Caco-2 (cell line): ENCODE results near the gene KLF13. TPM values are rescaled to one million over a fixed set of nuclear protein-coding genes. Genes with fewer than 3 reads are reported as not detected.

Experiments
- BruUV-seq: library from RNA; stranded (reverse); fragments of 400-500 nt; replicated peaks from 2 replicates; lab custom pipeline; 2021; lab: Mats Ljungman, UMichigan
- CTCF ChIA-PET: fragments of 300-600 bp; sonication (Branson Sonifier 250); formaldehyde crosslinking; loops from one replicate; lab custom pipeline; 2022; ENCODE audit warnings: antibody characterized with exemption; lab: Charles Lee
- POLR2A ChIA-PET: fragments of 300-600 bp; sonication (Branson Sonifier 250); formaldehyde crosslinking; loops from one replicate; lab custom pipeline; 2022; ENCODE audit warnings: antibody characterized with exemption; lab: Charles Lee
- DNase-seq, 2 experiments: peaks; one replicate each; pipeline versions ENCODE4 v3.0.0 to v3.0.0-alpha.2; 2020 to 2022
- H3K27me3 ChIP-seq: replicated peaks from 2 replicates; pipeline ENCODE4 v1.6.0; 2011; ENCODE audit warnings: low read length; ENCODE audit not compliant: control insufficient read depth, insufficient read depth
- H3K36me3 ChIP-seq: 2 replicates; pipeline ENCODE4 v1.5.1; 2011; ENCODE audit warnings: low read length; ENCODE audit not compliant: control insufficient read depth, insufficient read depth
- H3K4me1 ChIP-seq: fragments of 250-450 bp; sonication (Bioruptor Pico); 2 replicates; pipeline ENCODE4 v1.5.1; 2020; ENCODE audit warnings: mild to moderate bottlenecking
- H3K4me3 ChIP-seq: 2 replicates; pipeline ENCODE4 v1.5.1; 2011; ENCODE audit warnings: low read depth, mild to moderate bottlenecking, control low read depth, low read length
- H3K9me3 ChIP-seq: fragments of 250-450 bp; sonication (Bioruptor Pico); 2 replicates; pipeline ENCODE4 v1.5.1; 2020; ENCODE audit warnings: mild to moderate bottlenecking, moderate library complexity
- H3K27ac Mint-ChIP-seq: one replicate; pipeline ENCODE4 v1.8.0; 2022; ENCODE audit warnings: mixed read lengths; ENCODE audit not compliant: unreplicated experiment
- H3K27me3 Mint-ChIP-seq: one replicate; pipeline ENCODE4 v1.8.0; 2022; ENCODE audit warnings: mixed read lengths; ENCODE audit not compliant: insufficient read depth, unreplicated experiment
- H3K36me3 Mint-ChIP-seq: one replicate; pipeline ENCODE4 v1.8.0; 2022; ENCODE audit warnings: mild to moderate bottlenecking, mixed read lengths; ENCODE audit not compliant: insufficient read depth, unreplicated experiment
- H3K4me1 Mint-ChIP-seq: one replicate; pipeline ENCODE4 v1.8.0; 2022; ENCODE audit warnings: low read depth, mixed read lengths; ENCODE audit not compliant: unreplicated experiment
- H3K4me3 Mint-ChIP-seq: one replicate; pipeline ENCODE4 v1.8.0; 2022; ENCODE audit warnings: mild to moderate bottlenecking, moderate library complexity, mixed read lengths; ENCODE audit not compliant: unreplicated experiment
- H3K9me3 Mint-ChIP-seq: one replicate; pipeline ENCODE4 v1.8.0; 2022; ENCODE audit warnings: mixed read lengths; ENCODE audit not compliant: unreplicated experiment
- intact Hi-C: fragments of 100-400 bp; cut with micrococcal nuclease; formaldehyde crosslinking; loops from one replicate; pipeline ENCODE4 v1.10.0; 2022; ENCODE audit not compliant: unreplicated experiment
- total RNA-seq: library from RNA; stranded (reverse); gene quantifications from 2 replicates; pipeline ENCODE4 v1.2.3, GENCODE V29; 2022
- TF ChIP-seq, protein P1 (sequence below), 2 experiments: fragments of 200-600 bp in 1 of 2; IDR thresholded peaks; 1 replicate in 1 of 2; 2 replicates in 1 of 2; pipeline versions ENCODE4 v1.5.1 to v1.8.0; 2011 to 2022; ENCODE audit warnings: antibody characterized with exemption in 1 of 2, control low read depth in 1 of 2, inconsistent platforms in 1 of 2, low read depth in 1 of 2, low read length in 1 of 2, mild to moderate bottlenecking in 1 of 2, moderate library complexity in 1 of 2; ENCODE audit not compliant: insufficient read depth in 1 of 2, severe bottlenecking in 1 of 2, unreplicated experiment in 1 of 2

KLF13 gene
- total RNA-seq, 1 experiment from 2014 or later: 18.8 TPM

- DNase-seq: no peak
- Mint-ChIP-seq H3K9me3 (no peaks in the 10 kb centered on the region), H3K36me3 (no peaks in the 10 kb centered on the region), H3K4me3 (no peak overlapping the region), H3K27ac (no peak overlapping the region), H3K4me1 (peaks cover 8% of the 10 kb centered on the region), H3K27me3 (no peaks in the 10 kb centered on the region)
- ChIA-PET POLR2A (no interaction called here), CTCF (no interaction called here)
- TF ChIP-seq, protein P1, sequence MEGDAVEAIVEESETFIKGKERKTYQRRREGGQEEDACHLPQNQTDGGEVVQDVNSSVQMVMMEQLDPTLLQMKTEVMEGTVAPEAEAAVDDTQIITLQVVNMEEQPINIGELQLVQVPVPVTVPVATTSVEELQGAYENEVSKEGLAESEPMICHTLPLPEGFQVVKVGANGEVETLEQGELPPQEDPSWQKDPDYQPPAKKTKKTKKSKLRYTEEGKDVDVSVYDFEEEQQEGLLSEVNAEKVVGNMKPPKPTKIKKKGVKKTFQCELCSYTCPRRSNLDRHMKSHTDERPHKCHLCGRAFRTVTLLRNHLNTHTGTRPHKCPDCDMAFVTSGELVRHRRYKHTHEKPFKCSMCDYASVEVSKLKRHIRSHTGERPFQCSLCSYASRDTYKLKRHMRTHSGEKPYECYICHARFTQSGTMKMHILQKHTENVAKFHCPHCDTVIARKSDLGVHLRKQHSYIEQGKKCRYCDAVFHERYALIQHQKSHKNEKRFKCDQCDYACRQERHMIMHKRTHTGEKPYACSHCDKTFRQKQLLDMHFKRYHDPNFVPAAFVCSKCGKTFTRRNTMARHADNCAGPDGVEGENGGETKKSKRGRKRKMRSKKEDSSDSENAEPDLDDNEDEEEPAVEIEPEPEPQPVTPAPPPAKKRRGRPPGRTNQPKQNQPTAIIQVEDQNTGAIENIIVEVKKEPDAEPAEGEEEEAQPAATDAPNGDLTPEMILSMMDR (IDR thresholded peaks at IDR 0.05; ENCODE audit: insufficient read depth in 1 of 2, low read depth in 1 of 2, low read length in 1 of 2, severe bottlenecking in 1 of 2, unreplicated experiment in 1 of 2): no peak
- intact Hi-C loops: no loop called here
- no peaks in the 10 kb centered on the region for H3K9me3 ChIP-seq
- no peaks in the 10 kb centered on the region for H3K27me3 ChIP-seq
- BruUV-seq: no TSS peak
- H3K4me1 ChIP-seq: peaks cover 24% of the 10 kb centered on the region
- no peak overlapping the region for H3K4me3 ChIP-seq
- no peaks in the 10 kb centered on the region for H3K36me3 ChIP-seq
These were observed 73.7 kb downstream of the KLF13 start for GRCh38 chr15:31400222-31400927.

- no peaks in the 10 kb centered on the region for H3K36me3 Mint-ChIP-seq
- H3K4me1 Mint-ChIP-seq: peaks cover 16% of the 10 kb centered on the region
- peaks cover 33% of the 10 kb centered on the region for H3K4me1 ChIP-seq
- no peaks in the 10 kb centered on the region for H3K27me3 ChIP-seq
- H3K9me3 ChIP-seq: no peaks in the 10 kb centered on the region
- no TSS peak for BruUV-seq
- H3K27ac Mint-ChIP-seq: no peak overlapping the region
- TF ChIP-seq, protein P1 (IDR thresholded peaks at IDR 0.05; ENCODE audit: insufficient read depth in 1 of 2, low read depth in 1 of 2, low read length in 1 of 2, severe bottlenecking in 1 of 2, unreplicated experiment in 1 of 2): no peak
- no peaks in the 10 kb centered on the region for H3K36me3 ChIP-seq
- no peaks in the 10 kb centered on the region for H3K9me3 Mint-ChIP-seq
- H3K4me3 ChIP-seq: no peak overlapping the region
- DNase-seq: no peak
- POLR2A ChIA-PET: no interaction called here
- intact Hi-C loops: no loop called here
- CTCF ChIA-PET: no interaction called here
- no peak overlapping the region for H3K4me3 Mint-ChIP-seq
- no peaks in the 10 kb centered on the region for H3K27me3 Mint-ChIP-seq
These were observed 74.6 kb downstream of the KLF13 start for GRCh38 chr15:31401282-31401681.

GRCh38 chr15:31402003-31402402 is 75.4 kb downstream of the KLF13 start:
- no peaks in the 10 kb centered on the region for H3K27me3 ChIP-seq
- Mint-ChIP-seq H3K27ac (no peak overlapping the region), H3K4me3 (no peak overlapping the region), H3K36me3 (no peaks in the 10 kb centered on the region), H3K9me3 (no peaks in the 10 kb centered on the region), H3K27me3 (no peaks in the 10 kb centered on the region), H3K4me1 (peaks cover 20% of the 10 kb centered on the region)
- TF ChIP-seq, protein P1 (IDR thresholded peaks at IDR 0.05; ENCODE audit: insufficient read depth in 1 of 2, low read depth in 1 of 2, low read length in 1 of 2, severe bottlenecking in 1 of 2, unreplicated experiment in 1 of 2): no peak
- ChIA-PET POLR2A (no interaction called here), CTCF (no interaction called here)
- intact Hi-C loops: no loop called here
- peaks cover 34% of the 10 kb centered on the region for H3K4me1 ChIP-seq
- no peaks in the 10 kb centered on the region for H3K9me3 ChIP-seq
- H3K4me3 ChIP-seq: no peak overlapping the region
- H3K36me3 ChIP-seq: no peaks in the 10 kb centered on the region
- no peak for DNase-seq
- no TSS peak for BruUV-seq
